Glomerular visceral epithelial cell (primary cell): ENCODE measurements around the gene C17orf67.
"Not testable (repeated sequence)": the region's sequence is repeated elsewhere in the genome, so short reads cannot be mapped to it uniquely, and the experiment has no call there.

ENCODE experiments used
- DNase-seq: peaks from one replicate; pipeline ENCODE4 v3.0.0-alpha.2; 2016; ENCODE audit errors: extremely low spot score

Gene C17orf67

GRCh38 chr17:56773124-56773523 is 60.6 kb downstream of the C17orf67 start:
- DNase-seq: no peak

- no peak for DNase-seq
Measured at GRCh38 chr17:56772442-56772841, 61.3 kb downstream of the C17orf67 start.

GRCh38 chr17:56771975-56772374 is 61.7 kb downstream of the C17orf67 start:
- no peak for DNase-seq

- DNase-seq: no peak
Measured at GRCh38 chr17:56771563-56771962, 62.2 kb downstream of the C17orf67 start.

GRCh38 chr17:56770427-56770826 is 63.3 kb downstream of the C17orf67 start:
- DNase-seq: no peak

GRCh38 chr17:56765449-56765848 is 68.3 kb downstream of the C17orf67 start:
- DNase-seq: no peak

GRCh38 chr17:56762988-56763387 is 70.7 kb downstream of the C17orf67 start:
- DNase-seq: no peak

- no peak for DNase-seq
Measured at GRCh38 chr17:56762144-56762543, 71.6 kb downstream of the C17orf67 start.

GRCh38 chr17:56761387-56761786 is 72.3 kb downstream of the C17orf67 start:
- DNase-seq: no peak

- not testable (repeated sequence) for DNase-seq
Measured at GRCh38 chr17:56757611-56758010, 76.1 kb downstream of the C17orf67 start.

GRCh38 chr17:56756536-56756935 is 77.2 kb downstream of the C17orf67 start:
- DNase-seq: peak; percentile 81

GRCh38 chr17:56755310-56755709 is 78.4 kb downstream of the C17orf67 start:
- no peak for DNase-seq

- peak; percentile 46 for DNase-seq
Measured at GRCh38 chr17:56754523-56755208, 79.1 kb downstream of the C17orf67 start.

- no peak for DNase-seq
Measured at GRCh38 chr17:56752263-56752836, 81.4 kb downstream of the C17orf67 start.

GRCh38 chr17:56751145-56751738 is 82.5 kb downstream of the C17orf67 start:
- no peak for DNase-seq

- no peak for DNase-seq
Measured at GRCh38 chr17:56744721-56745120, 89.0 kb downstream of the C17orf67 start.

- no peak for DNase-seq
Measured at GRCh38 chr17:56742601-56743000, 91.1 kb downstream of the C17orf67 start.
